Testis (tissue), 3 donors: ENCODE results near the gene NCOA4. TPM values are rescaled to one million over a fixed set of nuclear protein-coding genes. Genes with fewer than 3 reads are reported as not detected.
A peak's percentile ranks its signal among the peaks of the same experiment; 100 is the strongest.

Experiments used
- DNase-seq: peaks from one replicate; pipeline ENCODE4 v3.0.0-alpha.2; 2019
- H3K27ac ChIP-seq, 2 donors: fragments of 200-600 bp; sonication (generic); one replicate each; pipeline ENCODE4 v1.5.1; 2019
- H3K27me3 ChIP-seq: fragments of 200-600 bp; sonication (generic); one replicate; pipeline ENCODE4 v1.5.1; 2019
- H3K36me3 ChIP-seq: fragments of 200-600 bp; sonication (generic); one replicate; pipeline ENCODE4 v1.5.1; 2017; ENCODE audit warnings: low read depth; ENCODE audit errors: missing control alignments
- H3K4me1 ChIP-seq: fragments of 200-600 bp; sonication (generic); one replicate; pipeline ENCODE4 v1.5.1; 2019
- H3K4me3 ChIP-seq, 2 donors: fragments of 200-600 bp; sonication (generic); one replicate each; pipeline ENCODE4 v1.5.1; 2017 to 2019
- H3K9me3 ChIP-seq: fragments of 200-600 bp; sonication (generic); one replicate; pipeline ENCODE4 v1.5.1; 2017
- POLR2A ChIP-seq: fragments of 450-650 bp; IDR thresholded peaks from one replicate; pipeline ENCODE4 v1.6.1; 2017; ENCODE audit warnings: antibody characterized with exemption, mild to moderate bottlenecking, moderate library complexity
- WGBS, 2 donors: methylation state at CpG; one replicate each; pipeline ENCODE4 v1.1.5; 2018; 5-methylcytosine and 5-hydroxymethylcytosine counted together
- intact Hi-C: fragments of 100-400 bp; cut with DNase I; formaldehyde crosslinking; loops from one replicate; pipeline ENCODE4 v1.15.1; 2023; ENCODE audit warnings: low total_unique reads
- polyA plus RNA-seq: library from polyadenylated mRNA; stranded (reverse); fragments of 350-450 nt; fragmentation: Illumina TruSeq; extraction: RNeasy Lipid Tissue Mini Kit (QIAGEN cat#74804); gene quantifications from one replicate; pipeline ENCODE4 v1.2.3, GENCODE V29; 2014; ENCODE audit warnings: low read depth, low replicate concordance; ENCODE audit not compliant: insufficient read depth
- total RNA-seq, 2 donors: library from RNA; depleted of rRNA; stranded (reverse); fragments of >200 nt; gene quantifications; one replicate each; pipeline ENCODE4 v1.2.3, GENCODE V29; 2016
- TF ChIP-seq, protein P1 (sequence below), 3 experiments: fragments of 450-650 bp in 2 of 3; fragments of 200-600 bp in 1 of 3; sonication (generic) in 1 of 3; IDR thresholded peaks; one replicate each; pipeline ENCODE4 v1.5.1; 2016 to 2019; ENCODE audit warnings: antibody characterized with exemption in 3 of 3, mild to moderate bottlenecking in 2 of 3, moderate library complexity in 1 of 3

NCOA4 gene
- total and polyA plus RNA-seq, 3 donors from 2014 or later = 64.4 to 90.8 (median 76.0) TPM

DNA sequence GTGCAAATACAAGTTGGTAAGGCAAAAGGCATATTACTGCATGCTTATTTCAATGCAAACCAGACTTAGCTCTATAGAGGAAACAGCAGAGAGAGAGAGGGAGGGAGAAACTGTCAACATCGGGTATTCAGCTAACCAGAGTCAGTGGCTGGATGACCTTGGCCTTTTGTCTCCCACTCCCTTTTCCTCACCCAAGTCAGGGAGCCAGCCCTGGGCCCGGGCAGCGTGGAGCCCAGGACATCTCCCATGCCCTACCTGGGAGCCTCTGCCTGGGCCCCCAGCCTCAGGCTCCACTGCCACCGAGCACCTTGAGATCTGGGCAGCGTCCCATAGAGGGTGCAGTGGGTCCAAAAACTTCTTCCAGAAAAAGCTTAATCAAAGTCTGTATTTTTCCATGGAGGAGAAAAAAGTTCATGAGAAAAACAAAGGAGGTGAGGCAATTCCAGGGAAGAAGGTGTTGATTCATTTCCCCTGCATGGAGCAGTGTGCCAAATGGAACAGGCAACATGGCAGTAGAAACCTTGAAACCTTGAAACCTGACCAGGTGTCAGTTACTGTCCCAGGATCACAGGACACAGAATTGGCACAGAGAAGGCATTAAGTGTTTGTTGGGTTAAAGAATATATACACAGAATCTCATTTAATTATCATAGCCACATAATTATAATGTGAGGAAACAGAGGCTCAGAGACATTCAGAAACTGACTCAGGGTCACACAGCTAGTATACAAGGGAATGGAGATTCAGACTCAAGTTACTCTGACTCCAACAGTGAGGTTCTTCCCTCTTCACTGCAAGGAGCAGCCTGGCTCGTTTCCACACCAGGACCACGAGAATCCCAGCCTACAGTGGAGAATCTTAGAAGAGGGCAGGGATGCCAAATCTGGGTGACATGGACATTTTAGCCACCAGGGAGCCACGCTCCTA lies 5.8 kb upstream of the NCOA4 start:
- no peak for DNase-seq

DNA sequence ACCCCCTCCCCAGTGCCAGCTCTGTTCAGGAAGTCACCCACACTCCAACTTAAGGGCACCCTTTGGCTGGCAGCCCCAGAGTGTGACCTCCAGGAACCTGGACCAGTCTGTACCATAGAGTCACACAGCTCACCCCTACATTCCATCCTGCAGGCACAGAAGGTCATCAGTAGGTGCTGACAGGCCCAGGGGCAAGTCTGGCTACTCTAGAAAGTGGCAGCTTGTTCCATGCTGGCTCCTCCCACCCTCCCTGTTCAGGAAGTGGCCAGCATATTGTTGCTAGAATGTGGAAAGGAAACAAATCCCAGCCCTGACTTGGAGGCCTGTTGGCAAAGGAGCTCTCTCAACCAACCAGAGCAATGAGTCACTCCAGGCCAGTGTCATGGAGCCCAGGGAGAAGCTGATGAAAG lies 3.2 kb upstream of the NCOA4 start:
- H3K9me3 ChIP-seq = no peaks in the 10 kb centered on the region
- H3K4me1 ChIP-seq = peaks cover 27% of the 10 kb centered on the region
- H3K4me3 ChIP-seq = no peak overlapping the region
- intact Hi-C loops = no loop called here
- H3K36me3 ChIP-seq = no peaks in the 10 kb centered on the region
- H3K27me3 ChIP-seq = no peaks in the 10 kb centered on the region
- no peak overlapping the region for H3K27ac ChIP-seq
- DNase-seq = no peak
- TF ChIP-seq, protein P1, sequence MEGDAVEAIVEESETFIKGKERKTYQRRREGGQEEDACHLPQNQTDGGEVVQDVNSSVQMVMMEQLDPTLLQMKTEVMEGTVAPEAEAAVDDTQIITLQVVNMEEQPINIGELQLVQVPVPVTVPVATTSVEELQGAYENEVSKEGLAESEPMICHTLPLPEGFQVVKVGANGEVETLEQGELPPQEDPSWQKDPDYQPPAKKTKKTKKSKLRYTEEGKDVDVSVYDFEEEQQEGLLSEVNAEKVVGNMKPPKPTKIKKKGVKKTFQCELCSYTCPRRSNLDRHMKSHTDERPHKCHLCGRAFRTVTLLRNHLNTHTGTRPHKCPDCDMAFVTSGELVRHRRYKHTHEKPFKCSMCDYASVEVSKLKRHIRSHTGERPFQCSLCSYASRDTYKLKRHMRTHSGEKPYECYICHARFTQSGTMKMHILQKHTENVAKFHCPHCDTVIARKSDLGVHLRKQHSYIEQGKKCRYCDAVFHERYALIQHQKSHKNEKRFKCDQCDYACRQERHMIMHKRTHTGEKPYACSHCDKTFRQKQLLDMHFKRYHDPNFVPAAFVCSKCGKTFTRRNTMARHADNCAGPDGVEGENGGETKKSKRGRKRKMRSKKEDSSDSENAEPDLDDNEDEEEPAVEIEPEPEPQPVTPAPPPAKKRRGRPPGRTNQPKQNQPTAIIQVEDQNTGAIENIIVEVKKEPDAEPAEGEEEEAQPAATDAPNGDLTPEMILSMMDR (IDR thresholded peaks at IDR 0.05) = no peak
- TF ChIP-seq POLR2A = no peak

More for the DNA sequence above, 5.8 kb upstream of the NCOA4 start:
- Histone ChIP-seq H3K36me3 (no peaks in the 10 kb centered on the region), H3K27me3 (no peaks in the 10 kb centered on the region), H3K4me1 (peaks cover 14% of the 10 kb centered on the region), H3K9me3 (no peaks in the 10 kb centered on the region), H3K4me3 (no peak overlapping the region), H3K27ac (no peak overlapping the region)
- intact Hi-C loops = no loop called here
- 43 to 53% methylated on average over 8 of the region's 8 CpGs for WGBS, 2 donors
- TF ChIP-seq, protein P1 (IDR thresholded peaks at IDR 0.05) = no peak
- no peak for TF ChIP-seq POLR2A

DNA sequence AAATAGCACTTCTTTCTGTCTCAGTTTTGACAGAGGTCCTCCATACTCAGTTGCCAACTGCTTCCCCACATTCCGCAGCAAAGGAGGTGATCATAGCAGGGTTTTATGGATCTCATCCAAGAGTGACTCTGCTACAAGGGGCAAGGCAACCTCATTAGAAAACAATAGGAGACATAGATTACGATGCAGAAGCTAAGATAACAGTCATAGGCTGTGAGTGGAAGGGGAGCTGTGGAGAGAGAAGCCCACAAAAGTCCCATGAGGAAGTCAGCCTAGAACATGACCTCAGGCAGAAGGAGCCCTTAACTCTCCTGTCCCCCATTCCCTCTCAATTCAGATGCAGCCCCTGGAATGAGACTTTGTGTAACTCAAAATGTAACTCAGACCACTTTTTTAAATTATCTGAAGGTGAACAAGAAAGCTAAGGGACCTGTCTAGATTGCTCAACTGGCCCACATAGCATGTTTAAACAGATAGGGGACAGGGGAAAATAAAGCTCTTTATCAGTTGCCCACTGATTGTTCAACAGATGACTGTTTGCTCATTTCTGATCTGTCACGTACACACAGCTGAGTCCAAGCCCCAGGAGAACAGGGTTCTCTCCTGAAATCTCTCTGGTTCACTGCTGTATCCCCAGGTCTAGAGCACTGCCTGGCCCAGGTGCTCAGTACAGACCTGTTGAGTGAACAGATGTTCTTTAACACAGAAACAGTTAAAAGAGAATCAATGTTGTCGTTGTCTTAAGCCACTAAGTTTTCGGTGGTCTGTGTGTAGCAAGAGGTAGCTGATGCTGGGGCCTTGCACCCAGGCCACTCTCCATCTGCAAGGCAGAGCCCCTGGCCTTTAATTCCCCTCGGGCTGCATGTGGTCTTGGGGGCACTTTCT lies 1.5 kb upstream of the NCOA4 start:
- intact Hi-C loops = no loop called here
- no peak overlapping the region for H3K4me3 ChIP-seq
- no peak for DNase-seq
- peaks cover 40% of the 10 kb centered on the region for H3K4me1 ChIP-seq
- H3K9me3 ChIP-seq = no peaks in the 10 kb centered on the region
- no peaks in the 10 kb centered on the region for H3K36me3 ChIP-seq
- TF ChIP-seq POLR2A = no peak
- TF ChIP-seq, protein P1 (IDR thresholded peaks at IDR 0.05) = no peak
- no peaks in the 10 kb centered on the region for H3K27me3 ChIP-seq
- H3K27ac ChIP-seq = no peak overlapping the region
- WGBS, 2 donors = 69 to 75% methylated on average over 6 of the region's 6 CpGs

DNA sequence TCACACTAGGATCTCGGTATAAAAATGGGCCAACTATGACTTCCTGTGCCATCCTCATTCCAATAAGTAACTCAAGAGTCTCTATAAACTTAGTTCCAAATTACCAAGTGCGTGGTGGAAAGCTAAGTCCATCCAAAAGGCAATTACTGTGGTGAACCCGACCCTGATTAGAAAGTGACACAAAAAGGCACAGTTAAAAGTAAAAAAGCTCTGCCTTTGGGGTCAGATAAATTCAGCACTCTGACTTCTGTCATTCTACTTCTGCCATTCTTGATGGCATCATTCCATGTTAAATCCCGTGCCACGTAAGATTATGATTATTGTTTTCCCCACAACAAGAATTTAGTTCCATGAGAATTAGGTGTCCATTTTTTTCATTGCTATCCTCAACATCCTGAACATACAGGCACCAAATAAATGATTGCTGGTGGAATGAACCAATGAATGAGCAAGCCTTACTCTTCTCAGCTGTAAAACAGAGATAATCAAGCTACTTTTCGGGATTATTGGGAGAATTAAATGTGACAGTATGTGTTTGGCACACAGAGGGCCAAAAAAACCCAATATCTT lies 877 bp downstream of the NCOA4 start:
- TF ChIP-seq, protein P1 (IDR thresholded peaks at IDR 0.05) = no peak
- TF ChIP-seq POLR2A = no peak
- no peaks in the 10 kb centered on the region for H3K36me3 ChIP-seq
- H3K27ac ChIP-seq = peak overlapping the region; percentile 83
- H3K27me3 ChIP-seq = no peaks in the 10 kb centered on the region
- intact Hi-C loops = no loop called here
- 7 to 12% methylated on average over 6 of the region's 6 CpGs for WGBS, 2 donors
- H3K4me1 ChIP-seq = peaks cover 48% of the 10 kb centered on the region
- DNase-seq = no peak
- peak overlapping the region; percentile 65 to 80 for H3K4me3 ChIP-seq
- no peaks in the 10 kb centered on the region for H3K9me3 ChIP-seq
